Activated CD4-positive, alpha-beta T cell treated with anti-CD3 and anti-CD28 coated beads, Interleukin-2, amount 10 ng/mL, durations not matched to agents 24 days and 14 days (primary cell): ENCODE measurements around the gene MIDN. TPM values are rescaled to one million over a fixed set of nuclear protein-coding genes. Genes with fewer than 3 reads are reported as not detected.
A peak's percentile ranks its signal among the peaks of the same experiment; 100 is the strongest.

Experiments used
- DNase-seq: peaks from one replicate; pipeline ENCODE4 v3.0.0; 2022
- H3K27ac Mint-ChIP-seq: one replicate; pipeline ENCODE4 v1.8.0; 2022; ENCODE audit warnings: mild to moderate bottlenecking, mixed read lengths
- H3K27me3 Mint-ChIP-seq: one replicate; pipeline ENCODE4 v1.8.0; 2022; ENCODE audit warnings: mixed read lengths
- H3K36me3 Mint-ChIP-seq: one replicate; pipeline ENCODE4 v1.8.0; 2022; ENCODE audit warnings: low read depth, mild to moderate bottlenecking, mixed read lengths
- H3K4me1 Mint-ChIP-seq: one replicate; pipeline ENCODE4 v1.8.0; 2021; ENCODE audit warnings: mixed read lengths
- H3K4me3 Mint-ChIP-seq: one replicate; pipeline ENCODE4 v1.8.0; 2022; ENCODE audit warnings: mild to moderate bottlenecking, moderate library complexity, mixed read lengths
- H3K9me3 Mint-ChIP-seq: one replicate; pipeline ENCODE4 v1.8.0; 2021; ENCODE audit warnings: mixed read lengths
- intact Hi-C: fragments of 100-400 bp; cut with micrococcal nuclease; formaldehyde crosslinking; loops from one replicate; pipeline ENCODE4 v1.15.1; 2023
- total RNA-seq: library from RNA; stranded (reverse); gene quantifications from 2 replicates; pipeline ENCODE4 v1.2.3, GENCODE V29; 2022

The MIDN gene
- total RNA-seq, 1 donor from 2014 or later = 82.4 TPM

DNA sequence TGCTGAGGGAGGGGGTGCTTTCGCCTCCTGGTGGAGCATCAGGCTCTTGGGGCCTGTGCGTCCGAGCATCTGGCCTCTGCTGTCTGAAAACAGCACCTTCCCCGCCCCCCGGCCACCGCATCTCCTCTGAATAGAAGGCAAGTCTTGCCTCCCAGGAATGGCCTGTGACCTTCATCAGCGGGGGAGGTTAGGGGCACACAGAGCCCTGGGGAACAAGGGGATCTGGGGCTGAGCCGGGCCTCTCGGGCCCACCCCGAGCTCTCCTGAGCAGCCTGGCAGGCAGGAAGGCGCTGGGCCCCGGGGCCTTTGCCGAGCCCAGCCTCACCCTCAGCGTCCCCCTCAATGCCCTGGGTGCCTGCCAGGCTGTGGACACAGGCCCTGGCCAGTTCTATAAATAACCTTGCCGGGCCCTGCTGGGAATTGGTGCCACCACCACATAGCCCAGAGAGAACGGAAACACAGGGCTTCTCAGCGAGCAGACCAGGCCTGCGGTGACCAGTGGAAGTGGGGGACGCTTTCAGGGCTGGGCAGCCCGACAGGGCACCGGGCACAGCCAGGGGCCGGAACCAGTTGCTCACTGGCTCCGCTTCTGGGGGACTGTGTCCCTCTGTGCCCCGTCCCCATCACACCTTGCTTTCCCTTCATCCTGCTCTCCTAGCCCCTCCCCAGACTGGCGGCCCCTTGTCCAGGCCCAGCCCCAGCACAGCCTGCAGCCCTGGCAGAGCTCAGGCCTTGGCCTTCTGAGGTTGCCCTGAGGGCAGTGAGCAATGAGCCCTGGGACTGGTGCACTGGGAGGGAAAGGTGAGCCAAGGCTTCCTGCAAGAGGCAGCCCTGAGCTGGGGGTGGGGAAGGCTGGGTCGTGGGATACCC, 33.3 kb upstream of the MIDN start:
- intact Hi-C loops = no loop called here
- Mint-ChIP-seq H3K9me3 (no peaks in the 10 kb centered on the region), H3K36me3 (peaks cover 14% of the 10 kb centered on the region), H3K4me1 (peaks cover 17% of the 10 kb centered on the region), H3K4me3 (no peak overlapping the region), H3K27ac (no peak overlapping the region), H3K27me3 (no peaks in the 10 kb centered on the region)
- DNase-seq = no peak

DNA sequence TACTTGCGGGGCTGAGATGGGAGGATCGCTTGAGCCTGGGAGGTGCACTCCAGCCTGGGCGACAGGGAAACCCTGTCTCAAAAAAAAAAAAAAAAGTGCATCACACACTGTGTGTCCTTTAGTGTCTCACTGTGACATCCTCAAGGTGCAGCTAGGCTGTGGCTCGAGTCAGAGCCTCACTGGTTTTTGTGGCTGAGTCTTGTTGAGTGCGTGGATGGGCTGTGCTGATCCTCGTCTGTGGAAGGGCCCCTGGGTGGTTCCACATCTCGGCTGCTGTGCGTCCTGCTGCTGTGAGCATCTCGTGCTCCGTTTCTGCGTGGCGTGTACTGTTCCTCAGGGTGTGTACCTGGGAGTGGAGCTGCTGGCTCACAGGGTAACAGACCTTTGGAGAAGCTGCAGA, 31.6 kb upstream of the MIDN start:
- H3K27ac Mint-ChIP-seq = peak overlapping the region; percentile 20
- DNase-seq = no peak
- H3K4me3 Mint-ChIP-seq = no peak overlapping the region
- no peaks in the 10 kb centered on the region for H3K9me3 Mint-ChIP-seq
- intact Hi-C loops = no loop called here
- peaks cover 13% of the 10 kb centered on the region for H3K4me1 Mint-ChIP-seq
- no peaks in the 10 kb centered on the region for H3K27me3 Mint-ChIP-seq
- H3K36me3 Mint-ChIP-seq = peaks cover 11% of the 10 kb centered on the region

DNA sequence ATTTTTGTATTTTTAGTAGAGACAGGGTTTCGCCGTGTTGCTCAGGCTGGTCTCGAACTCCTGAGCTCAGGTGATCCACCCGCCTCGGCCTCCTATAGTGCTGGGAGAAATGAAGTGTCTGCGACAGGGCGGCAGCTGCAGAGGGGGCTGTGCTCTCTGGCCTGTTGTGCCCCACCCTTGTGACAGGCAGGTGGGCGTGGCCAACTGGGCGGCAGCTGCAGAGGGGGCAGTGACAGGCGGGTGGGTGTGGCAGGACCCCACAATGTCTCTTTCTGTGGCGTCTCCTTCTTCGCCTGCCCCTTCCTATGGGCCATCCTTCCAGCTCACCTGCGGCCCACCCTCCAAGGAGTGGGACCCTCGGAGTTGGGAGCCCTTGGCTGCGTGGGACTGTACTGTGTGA, 31.0 kb upstream of the MIDN start:
- no peak for DNase-seq
- Mint-ChIP-seq H3K9me3 (no peaks in the 10 kb centered on the region), H3K4me1 (peaks cover 13% of the 10 kb centered on the region)

GRCh38 chr19:1218751-1219567, 29.4 kb upstream of the MIDN start:
- intact Hi-C loops = no loop called here
- Mint-ChIP-seq H3K36me3 (peaks cover under 1% of the 10 kb centered on the region), H3K4me3 (no peak overlapping the region), H3K27ac (no peak overlapping the region), H3K4me1 (peaks cover 4% of the 10 kb centered on the region), H3K27me3 (no peaks in the 10 kb centered on the region), H3K9me3 (no peaks in the 10 kb centered on the region)
- no peak for DNase-seq

More for the DNA sequence above, 31.0 kb upstream of the MIDN start:
- H3K27me3 Mint-ChIP-seq = no peaks in the 10 kb centered on the region
- peaks cover 11% of the 10 kb centered on the region for H3K36me3 Mint-ChIP-seq
- H3K27ac Mint-ChIP-seq = no peak overlapping the region
- H3K4me3 Mint-ChIP-seq = no peak overlapping the region
- intact Hi-C loops = no loop called here

- Mint-ChIP-seq H3K27ac (no peak overlapping the region), H3K9me3 (no peaks in the 10 kb centered on the region), H3K4me3 (no peak overlapping the region), H3K4me1 (no peaks in the 10 kb centered on the region), H3K36me3 (no peaks in the 10 kb centered on the region), H3K27me3 (no peaks in the 10 kb centered on the region)
- DNase-seq = no peak
- intact Hi-C loops = no loop called here
Observed at GRCh38 chr19:1219786-1220476, 28.5 kb upstream of the MIDN start.

DNA sequence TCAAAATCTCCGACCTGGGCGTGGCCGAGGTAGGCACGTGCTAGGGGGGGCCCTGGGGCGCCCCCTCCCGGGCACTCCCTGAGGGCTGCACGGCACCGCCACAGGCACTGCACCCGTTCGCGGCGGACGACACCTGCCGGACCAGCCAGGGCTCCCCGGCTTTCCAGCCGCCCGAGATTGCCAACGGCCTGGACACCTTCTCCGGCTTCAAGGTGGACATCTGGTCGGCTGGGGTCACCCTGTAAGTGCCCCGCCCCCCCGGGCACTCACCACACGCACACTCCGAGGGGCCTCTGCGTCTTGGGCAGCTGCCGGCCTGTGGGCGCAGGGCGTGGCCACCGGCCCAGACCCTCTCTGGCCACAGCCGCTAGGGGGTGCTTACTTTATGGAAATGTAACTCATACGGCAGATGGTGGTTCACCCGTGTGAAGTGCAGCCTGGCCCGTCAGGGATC, 27.9 kb upstream of the MIDN start:
- H3K36me3 Mint-ChIP-seq = no peaks in the 10 kb centered on the region
- no peak for DNase-seq
- no peak overlapping the region for H3K4me3 Mint-ChIP-seq
- no peaks in the 10 kb centered on the region for H3K4me1 Mint-ChIP-seq
- no peak overlapping the region for H3K27ac Mint-ChIP-seq
- no peaks in the 10 kb centered on the region for H3K27me3 Mint-ChIP-seq
- intact Hi-C loops = no loop called here
- no peaks in the 10 kb centered on the region for H3K9me3 Mint-ChIP-seq

DNA sequence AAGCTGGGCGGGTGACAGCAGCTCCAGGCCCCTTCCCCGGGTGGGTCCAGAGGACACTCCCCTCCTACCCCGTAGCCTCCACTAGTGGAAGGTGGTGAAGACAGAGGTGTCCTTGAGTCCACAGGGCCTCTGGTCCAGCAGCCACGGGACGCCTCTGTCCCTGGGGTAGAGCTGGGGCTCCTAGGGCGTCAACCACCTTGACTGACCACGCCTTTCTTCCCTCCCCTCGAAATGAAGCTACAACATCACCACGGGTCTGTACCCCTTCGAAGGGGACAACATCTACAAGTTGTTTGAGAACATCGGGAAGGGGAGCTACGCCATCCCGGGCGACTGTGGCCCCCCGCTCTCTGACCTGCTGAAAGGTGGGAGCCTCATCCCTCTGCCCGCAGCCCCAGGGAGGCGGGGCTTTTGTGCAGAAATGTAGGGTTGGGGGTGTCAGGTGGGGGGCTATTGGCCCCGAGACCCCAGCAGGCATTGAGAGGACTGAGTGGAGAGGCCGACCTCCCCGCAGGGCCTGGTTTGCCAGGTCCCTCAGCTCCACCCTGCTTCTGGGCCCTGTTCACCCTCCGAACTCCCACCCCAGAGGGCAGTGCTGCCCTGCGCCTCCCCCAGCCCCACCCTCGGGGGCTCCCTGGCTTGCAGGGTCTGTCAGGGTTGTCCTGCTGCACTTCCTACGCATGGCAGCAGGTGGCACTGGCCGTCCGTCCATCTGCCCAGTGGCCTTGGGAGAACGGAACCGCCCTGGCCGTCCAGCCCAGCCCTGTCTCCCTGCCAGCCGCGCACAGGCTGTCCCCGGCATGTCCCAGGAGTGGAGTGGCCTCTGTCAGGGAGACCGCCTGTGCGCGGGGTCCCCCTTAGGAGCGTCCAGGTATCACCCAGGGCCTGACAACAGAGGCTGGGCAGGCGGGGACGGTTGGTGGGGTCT, 27.1 kb upstream of the MIDN start:
- intact Hi-C loops = no loop called here
- DNase-seq = no peak
- no peak overlapping the region for H3K27ac Mint-ChIP-seq

DNA sequence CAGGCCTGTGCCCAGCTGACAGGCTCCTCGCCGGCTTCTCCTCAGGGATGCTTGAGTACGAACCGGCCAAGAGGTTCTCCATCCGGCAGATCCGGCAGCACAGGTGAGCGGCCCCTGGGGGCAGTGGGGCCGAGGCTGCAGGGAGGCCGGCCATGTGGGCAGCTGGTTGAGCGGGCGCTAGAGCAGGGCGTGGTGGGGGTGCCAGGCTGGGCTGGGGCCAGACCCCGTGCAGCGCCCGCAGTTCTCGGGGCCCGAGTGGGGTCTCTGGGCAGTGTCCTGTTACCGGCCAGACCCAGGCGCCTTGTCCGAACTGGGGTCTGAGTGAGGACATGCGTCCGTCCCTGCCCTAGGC, 26.5 kb upstream of the MIDN start:
- no peaks in the 10 kb centered on the region for H3K9me3 Mint-ChIP-seq
- H3K27me3 Mint-ChIP-seq = no peaks in the 10 kb centered on the region
- DNase-seq = no peak
- H3K27ac Mint-ChIP-seq = no peak overlapping the region
- no peak overlapping the region for H3K4me3 Mint-ChIP-seq
- H3K4me1 Mint-ChIP-seq = no peaks in the 10 kb centered on the region
- intact Hi-C loops = no loop called here
- no peaks in the 10 kb centered on the region for H3K36me3 Mint-ChIP-seq

More for the DNA sequence above, 27.1 kb upstream of the MIDN start:
- no peaks in the 10 kb centered on the region for H3K36me3 Mint-ChIP-seq
- H3K4me3 Mint-ChIP-seq = no peak overlapping the region
- H3K27me3 Mint-ChIP-seq = no peaks in the 10 kb centered on the region
- H3K4me1 Mint-ChIP-seq = no peaks in the 10 kb centered on the region
- H3K9me3 Mint-ChIP-seq = no peaks in the 10 kb centered on the region

- H3K4me3 Mint-ChIP-seq = no peak overlapping the region
- H3K9me3 Mint-ChIP-seq = no peaks in the 10 kb centered on the region
- DNase-seq = no peak
- H3K27me3 Mint-ChIP-seq = no peaks in the 10 kb centered on the region
- intact Hi-C loops = no loop called here
- no peaks in the 10 kb centered on the region for H3K36me3 Mint-ChIP-seq
- H3K4me1 Mint-ChIP-seq = no peaks in the 10 kb centered on the region
- no peak overlapping the region for H3K27ac Mint-ChIP-seq
Observed at GRCh38 chr19:1222394-1222793, 26.0 kb upstream of the MIDN start.

GRCh38 chr19:1223018-1223855, 25.1 kb upstream of the MIDN start:
- H3K27me3 Mint-ChIP-seq = no peaks in the 10 kb centered on the region
- peaks cover 2% of the 10 kb centered on the region for H3K36me3 Mint-ChIP-seq
- H3K4me3 Mint-ChIP-seq = no peak overlapping the region
- H3K9me3 Mint-ChIP-seq = no peaks in the 10 kb centered on the region
- H3K4me1 Mint-ChIP-seq = no peaks in the 10 kb centered on the region
- intact Hi-C loops = no loop called here
- DNase-seq = peak; percentile 76
- no peak overlapping the region for H3K27ac Mint-ChIP-seq

GRCh38 chr19:1224047-1224825, 24.1 kb upstream of the MIDN start:
- H3K9me3 Mint-ChIP-seq = no peaks in the 10 kb centered on the region
- H3K27me3 Mint-ChIP-seq = no peaks in the 10 kb centered on the region
- no peaks in the 10 kb centered on the region for H3K4me1 Mint-ChIP-seq
- no peak for DNase-seq
- peaks cover 2% of the 10 kb centered on the region for H3K36me3 Mint-ChIP-seq
- intact Hi-C loops = no loop called here
- no peak overlapping the region for H3K4me3 Mint-ChIP-seq
- no peak overlapping the region for H3K27ac Mint-ChIP-seq

DNA sequence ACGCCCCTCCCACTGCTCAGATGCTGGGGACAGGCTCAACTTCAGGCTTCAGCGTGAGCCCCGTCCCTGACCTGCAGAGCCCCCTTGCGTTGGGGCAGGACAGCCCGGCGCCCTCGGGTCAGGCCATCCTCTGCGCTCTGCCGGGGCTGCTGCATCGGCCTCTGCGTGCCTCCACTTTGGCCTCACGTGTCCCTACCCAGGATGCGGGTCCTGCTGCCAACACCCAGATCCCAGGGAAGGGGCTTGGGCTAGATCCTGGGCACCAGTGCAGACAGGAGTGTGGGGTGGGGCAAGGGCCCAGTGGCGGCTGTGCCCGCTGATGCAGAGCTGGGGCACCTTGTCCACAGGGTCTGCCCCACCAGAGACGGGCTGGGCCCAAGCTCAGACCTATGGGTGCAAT, 23.5 kb upstream of the MIDN start:
- Mint-ChIP-seq H3K4me1 (no peaks in the 10 kb centered on the region), H3K9me3 (no peaks in the 10 kb centered on the region)
- intact Hi-C loops = no loop called here

More for the DNA sequence above, 23.5 kb upstream of the MIDN start:
- Mint-ChIP-seq H3K27ac (no peak overlapping the region), H3K27me3 (no peaks in the 10 kb centered on the region), H3K4me3 (no peak overlapping the region), H3K36me3 (peaks cover 2% of the 10 kb centered on the region)
- DNase-seq = no peak
